ENCODE results near the gene FAM156A.
"Not testable (repeated sequence)": the region's sequence is repeated elsewhere in the genome, so short reads cannot be mapped to it uniquely, and the experiment has no call there.

GRCh38 chrX:52907900-52908299, 50.4 kb downstream of the FAM156A start:
- TF ChIP-seq CTCF (IDR thresholded peaks at IDR 0.05; ENCODE audit: poor library complexity, severe bottlenecking); SMC3 (conservative IDR thresholded peaks at IDR 0.05; ENCODE audit: poor library complexity); EZH2 (IDR thresholded peaks at IDR 0.05; ENCODE audit: borderline replicate concordance, insufficient read depth, low read length, poor library complexity, severe bottlenecking); EP300 (conservative IDR thresholded peaks at IDR 0.05; ENCODE audit: poor library complexity, severe bottlenecking); MXI1 (conservative IDR thresholded peaks at IDR 0.05; ENCODE audit: poor library complexity, severe bottlenecking); RAD21 (conservative IDR thresholded peaks at IDR 0.05); TAF1 (IDR thresholded peaks at IDR 0.05; ENCODE audit: low read depth); POLR2AphosphoS5 (IDR thresholded peaks at IDR 0.05); REST (IDR thresholded peaks at IDR 0.05; ENCODE audit: borderline replicate concordance): not testable (repeated sequence)
